GM23338 (cell line): ENCODE measurements around the gene MOCS3. TPM values are rescaled to one million over a fixed set of nuclear protein-coding genes. Genes with fewer than 3 reads are reported as not detected.

Experiments used
- ATAC-seq: fragments of 200-7000 bp; cut with Tn5 transposase; 3 replicates; pipeline ENCODE4 v1.9.1; 2020
- DNase-seq: peaks from one replicate; pipeline ENCODE4 v3.0.0-alpha.2; 2015; ENCODE audit warnings: low spot score
- H2AFZ ChIP-seq: fragments of 200-600 bp; sonication (generic); 2 replicates; pipeline ENCODE4 v1.8.0; 2016; ENCODE audit warnings: antibody characterized with exemption, mild to moderate bottlenecking, moderate library complexity
- H3F3A ChIP-seq: fragments of 200-600 bp; sonication (generic); replicated peaks from 2 replicates; pipeline ENCODE4 v1.8.0; 2017; ENCODE audit warnings: antibody characterized with exemption, mixed run types, low read depth
- H3K27ac ChIP-seq: fragments of 200-600 bp; sonication (generic); 2 replicates; pipeline ENCODE4 v1.6.1; 2016; ENCODE audit warnings: low read depth
- H3K27me3 ChIP-seq: fragments of 200-600 bp; sonication (generic); 2 replicates; pipeline ENCODE4 v1.8.0; 2016; ENCODE audit warnings: mild to moderate bottlenecking, mixed run types, moderate library complexity; ENCODE audit not compliant: insufficient read depth
- H3K36me3 ChIP-seq: fragments of 200-600 bp; sonication (generic); 2 replicates; pipeline ENCODE4 v1.8.0; 2016; ENCODE audit warnings: mild to moderate bottlenecking; ENCODE audit not compliant: insufficient read depth
- H3K4me1 ChIP-seq: fragments of 200-600 bp; sonication (generic); 2 replicates; pipeline ENCODE4 v1.8.0; 2016; ENCODE audit warnings: mild to moderate bottlenecking, moderate library complexity; ENCODE audit not compliant: insufficient read depth
- H3K4me2 ChIP-seq: fragments of 200-600 bp; sonication (generic); 2 replicates; pipeline ENCODE4 v1.7.1; 2017; ENCODE audit warnings: mixed run types
- H3K4me3 ChIP-seq: fragments of 200-600 bp; sonication (generic); 2 replicates; pipeline ENCODE4 v1.6.1; 2016; ENCODE audit warnings: mixed run types
- H3K79me2 ChIP-seq: fragments of 200-600 bp; sonication (generic); replicated peaks from 2 replicates; pipeline ENCODE4 v1.8.0; 2017; ENCODE audit warnings: mild to moderate bottlenecking; ENCODE audit not compliant: insufficient read depth
- H3K9me2 ChIP-seq: fragments of 200-600 bp; sonication (generic); 2 replicates; pipeline ENCODE4 v1.8.0; 2017; ENCODE audit not compliant: insufficient read depth
- H4K20me1 ChIP-seq: fragments of 200-600 bp; sonication (generic); replicated peaks from 2 replicates; pipeline ENCODE4 v1.8.0; 2017; ENCODE audit warnings: mild to moderate bottlenecking; ENCODE audit not compliant: insufficient read depth
- H3K27ac Mint-ChIP-seq: 2 replicates; pipeline ENCODE4 v1.8.0; 2020; ENCODE audit warnings: inconsistent platforms, mild to moderate bottlenecking, moderate library complexity, mixed read lengths
- H3K27me3 Mint-ChIP-seq: 3 replicates; pipeline ENCODE4 v1.8.0; 2022; ENCODE audit warnings: low read depth, mild to moderate bottlenecking, moderate library complexity, mixed read lengths, inconsistent platforms; ENCODE audit not compliant: insufficient read depth, poor library complexity
- H3K36me3 Mint-ChIP-seq: 3 replicates; pipeline ENCODE4 v1.8.0; 2021; ENCODE audit warnings: low read depth, mild to moderate bottlenecking, inconsistent platforms, moderate library complexity, mixed read lengths
- H3K4me1 Mint-ChIP-seq: 3 replicates; pipeline ENCODE4 v1.8.0; 2020; ENCODE audit warnings: mild to moderate bottlenecking, inconsistent platforms, mixed read lengths
- H3K4me3 Mint-ChIP-seq: 3 replicates; pipeline ENCODE4 v1.8.0; 2021; ENCODE audit warnings: moderate library complexity, mild to moderate bottlenecking, inconsistent platforms, mixed read lengths
- H3K9me3 Mint-ChIP-seq: 3 replicates; pipeline ENCODE4 v1.8.0; 2020; ENCODE audit warnings: moderate library complexity, mild to moderate bottlenecking, inconsistent platforms, mixed read lengths
- CTCF ChIP-seq, 2 experiments: fragments of 200-600 bp in 1 of 2; sonication (generic) in 1 of 2; conservative IDR thresholded peaks; 2 replicates each; pipeline versions ENCODE4 v1.5.1 to v1.6.1; 2016 to 2017; ENCODE audit warnings: antibody characterized with exemption in 2 of 2, low read depth in 2 of 2, mild to moderate bottlenecking in 2 of 2, moderate library complexity in 1 of 2
- EZH2 ChIP-seq: fragments of 200-600 bp; sonication (generic); IDR thresholded peaks from one replicate; pipeline ENCODE4 v1.8.0; 2017; ENCODE audit warnings: antibody characterized with exemption, mild to moderate bottlenecking, low read depth; ENCODE audit not compliant: unreplicated experiment
- JUNB ChIP-seq: IDR thresholded peaks from one replicate; pipeline ENCODE4 v1.6.1; 2016; ENCODE audit warnings: antibody characterized with exemption; ENCODE audit not compliant: unreplicated experiment
- NANOG ChIP-seq: IDR thresholded peaks from 2 replicates; pipeline ENCODE4 v1.6.1; 2016; ENCODE audit warnings: antibody characterized with exemption, borderline replicate concordance
- STAT1 ChIP-seq: IDR thresholded peaks from one replicate; pipeline ENCODE4 v1.6.1; 2016; ENCODE audit warnings: antibody characterized with exemption; ENCODE audit not compliant: unreplicated experiment
- ZNF114 ChIP-seq: fragments of 250-450 bp; sonication (Bioruptor Pico); IDR thresholded peaks from 2 replicates; pipeline ENCODE4 v1.5.0; 2020; ENCODE audit warnings: mild to moderate bottlenecking, moderate library complexity
- ZNF331 ChIP-seq: fragments of 250-450 bp; sonication (Bioruptor Pico); IDR thresholded peaks from 2 replicates; pipeline ENCODE4 v1.5.0; 2020; ENCODE audit warnings: low read depth, mild to moderate bottlenecking, moderate library complexity
- polyA plus RNA-seq: library from polyadenylated mRNA; unstranded; fragments of >200 nt; fragmentation: Nextera tagmentation; extraction: Ambion mirVana; gene quantifications from 2 replicates; pipeline ENCODE4 v1.2.1, GENCODE V29; 2016
- total RNA-seq: library from RNA; depleted of rRNA; stranded (reverse); fragments of >200 nt; shearing (Covaris generic); gene quantifications from 2 replicates; pipeline ENCODE4 v1.2.3, GENCODE V29; 2014
- TF ChIP-seq, protein P1 (sequence below): fragments of 250-450 bp; sonication (Bioruptor Pico); IDR thresholded peaks from 2 replicates; pipeline ENCODE4 v1.5.0; 2020; ENCODE audit warnings: mild to moderate bottlenecking, moderate library complexity
- TF ChIP-seq, protein P2 (sequence below): IDR thresholded peaks from one replicate; pipeline ENCODE4 v1.6.1; 2018; ENCODE audit warnings: antibody characterized with exemption; ENCODE audit not compliant: unreplicated experiment

MOCS3 gene
- total and polyA plus RNA-seq, 2 experiments from 2014 or later: 2.2 to 9.1 TPM

DNA sequence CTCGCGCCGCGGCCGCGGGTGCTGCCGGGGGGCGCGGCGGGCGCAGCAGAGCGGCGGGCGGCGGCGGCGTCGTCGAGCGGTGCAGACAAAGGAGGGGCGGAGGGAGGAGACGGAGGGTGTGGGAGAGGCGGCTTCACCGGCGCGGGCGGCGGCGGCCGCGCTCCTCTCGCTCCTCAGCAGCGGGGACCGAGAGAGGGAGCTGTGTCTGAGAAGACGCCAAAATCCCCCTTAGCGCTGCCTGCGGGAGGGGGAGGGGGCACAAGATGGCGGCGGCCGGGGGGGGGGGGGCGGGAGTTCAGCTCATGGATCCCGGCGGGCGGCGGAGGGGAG, 27.7 kb upstream of the MOCS3 start:
- peaks cover 30% of the 10 kb centered on the region for H4K20me1 ChIP-seq
- peaks cover 18% of the 10 kb centered on the region for H3K27me3 Mint-ChIP-seq
- H3K4me1 ChIP-seq: peaks cover 36% of the 10 kb centered on the region
- H3K27ac Mint-ChIP-seq: peak overlapping the region; percentile 99
- H2AFZ ChIP-seq: no peak overlapping the region
- ATAC-seq (peak; percentile 3; the same call in 1 of the 3 replicates), DNase-seq (no peak)
- H3K4me2 ChIP-seq: no peak overlapping the region
- H3K4me3 Mint-ChIP-seq: peak overlapping the region; percentile 80; the same call in 2 of the 3 replicates
- peaks cover 76% of the 10 kb centered on the region for H3K36me3 Mint-ChIP-seq
- 0 out of 2 replicates have a peak, but pooled peaks cover 7% of the 10 kb centered on the region for H3F3A ChIP-seq
- H3K4me1 Mint-ChIP-seq: peaks cover 40% of the 10 kb centered on the region
- H3K9me2 ChIP-seq: no peaks in the 10 kb centered on the region
- H3K79me2 ChIP-seq: peaks cover 42% of the 10 kb centered on the region
- peaks cover 7% of the 10 kb centered on the region; the same call in 2 of the 3 replicates for H3K9me3 Mint-ChIP-seq
- peaks cover 13% of the 10 kb centered on the region; the same call in 1 of the 2 replicates for H3K36me3 ChIP-seq
- peak overlapping the region; percentile 48; the same call in 1 of the 2 replicates for H3K4me3 ChIP-seq
- no peaks in the 10 kb centered on the region for H3K27me3 ChIP-seq
- no peak overlapping the region for H3K27ac ChIP-seq
- TF ChIP-seq, protein P1, sequence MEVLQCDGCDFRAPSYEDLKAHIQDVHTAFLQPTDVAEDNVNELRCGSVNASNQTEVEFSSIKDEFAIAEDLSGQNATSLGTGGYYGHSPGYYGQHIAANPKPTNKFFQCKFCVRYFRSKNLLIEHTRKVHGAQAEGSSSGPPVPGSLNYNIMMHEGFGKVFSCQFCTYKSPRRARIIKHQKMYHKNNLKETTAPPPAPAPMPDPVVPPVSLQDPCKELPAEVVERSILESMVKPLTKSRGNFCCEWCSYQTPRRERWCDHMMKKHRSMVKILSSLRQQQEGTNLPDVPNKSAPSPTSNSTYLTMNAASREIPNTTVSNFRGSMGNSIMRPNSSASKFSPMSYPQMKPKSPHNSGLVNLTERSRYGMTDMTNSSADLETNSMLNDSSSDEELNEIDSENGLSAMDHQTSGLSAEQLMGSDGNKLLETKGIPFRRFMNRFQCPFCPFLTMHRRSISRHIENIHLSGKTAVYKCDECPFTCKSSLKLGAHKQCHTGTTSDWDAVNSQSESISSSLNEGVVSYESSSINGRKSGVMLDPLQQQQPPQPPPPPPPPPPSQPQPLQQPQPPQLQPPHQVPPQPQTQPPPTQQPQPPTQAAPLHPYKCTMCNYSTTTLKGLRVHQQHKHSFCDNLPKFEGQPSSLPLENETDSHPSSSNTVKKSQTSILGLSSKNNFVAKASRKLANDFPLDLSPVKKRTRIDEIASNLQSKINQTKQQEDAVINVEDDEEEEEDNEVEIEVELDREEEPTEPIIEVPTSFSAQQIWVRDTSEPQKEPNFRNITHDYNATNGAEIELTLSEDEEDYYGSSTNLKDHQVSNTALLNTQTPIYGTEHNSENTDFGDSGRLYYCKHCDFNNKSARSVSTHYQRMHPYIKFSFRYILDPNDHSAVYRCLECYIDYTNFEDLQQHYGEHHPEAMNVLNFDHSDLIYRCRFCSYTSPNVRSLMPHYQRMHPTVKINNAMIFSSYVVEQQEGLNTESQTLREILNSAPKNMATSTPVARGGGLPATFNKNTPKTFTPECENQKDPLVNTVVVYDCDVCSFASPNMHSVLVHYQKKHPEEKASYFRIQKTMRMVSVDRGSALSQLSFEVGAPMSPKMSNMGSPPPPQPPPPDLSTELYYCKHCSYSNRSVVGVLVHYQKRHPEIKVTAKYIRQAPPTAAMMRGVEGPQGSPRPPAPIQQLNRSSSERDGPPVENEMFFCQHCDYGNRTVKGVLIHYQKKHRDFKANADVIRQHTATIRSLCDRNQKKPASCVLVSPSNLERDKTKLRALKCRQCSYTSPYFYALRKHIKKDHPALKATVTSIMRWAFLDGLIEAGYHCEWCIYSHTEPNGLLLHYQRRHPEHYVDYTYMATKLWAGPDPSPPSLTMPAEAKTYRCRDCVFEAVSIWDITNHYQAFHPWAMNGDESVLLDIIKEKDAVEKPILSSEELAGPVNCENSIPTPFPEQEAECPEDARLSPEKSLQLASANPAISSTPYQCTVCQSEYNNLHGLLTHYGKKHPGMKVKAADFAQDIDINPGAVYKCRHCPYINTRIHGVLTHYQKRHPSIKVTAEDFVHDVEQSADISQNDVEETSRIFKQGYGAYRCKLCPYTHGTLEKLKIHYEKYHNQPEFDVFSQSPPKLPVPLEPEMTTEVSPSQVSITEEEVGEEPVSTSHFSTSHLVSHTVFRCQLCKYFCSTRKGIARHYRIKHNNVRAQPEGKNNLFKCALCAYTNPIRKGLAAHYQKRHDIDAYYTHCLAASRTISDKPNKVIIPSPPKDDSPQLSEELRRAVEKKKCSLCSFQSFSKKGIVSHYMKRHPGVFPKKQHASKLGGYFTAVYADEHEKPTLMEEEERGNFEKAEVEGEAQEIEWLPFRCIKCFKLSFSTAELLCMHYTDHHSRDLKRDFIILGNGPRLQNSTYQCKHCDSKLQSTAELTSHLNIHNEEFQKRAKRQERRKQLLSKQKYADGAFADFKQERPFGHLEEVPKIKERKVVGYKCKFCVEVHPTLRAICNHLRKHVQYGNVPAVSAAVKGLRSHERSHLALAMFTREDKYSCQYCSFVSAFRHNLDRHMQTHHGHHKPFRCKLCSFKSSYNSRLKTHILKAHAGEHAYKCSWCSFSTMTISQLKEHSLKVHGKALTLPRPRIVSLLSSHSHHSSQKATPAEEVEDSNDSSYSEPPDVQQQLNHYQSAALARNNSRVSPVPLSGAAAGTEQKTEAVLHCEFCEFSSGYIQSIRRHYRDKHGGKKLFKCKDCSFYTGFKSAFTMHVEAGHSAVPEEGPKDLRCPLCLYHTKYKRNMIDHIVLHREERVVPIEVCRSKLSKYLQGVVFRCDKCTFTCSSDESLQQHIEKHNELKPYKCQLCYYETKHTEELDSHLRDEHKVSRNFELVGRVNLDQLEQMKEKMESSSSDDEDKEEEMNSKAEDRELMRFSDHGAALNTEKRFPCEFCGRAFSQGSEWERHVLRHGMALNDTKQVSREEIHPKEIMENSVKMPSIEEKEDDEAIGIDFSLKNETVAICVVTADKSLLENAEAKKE: no peak
- TF ChIP-seq NANOG (no peak), EZH2 (no peak)

GRCh38 chr20:50931306-50932015, 27.2 kb upstream of the MOCS3 start, which contains the start of gene ADNP:
ADNP (minus strand) TSS chr20:50931437; CDS start chr20:50903996, 27,441 bp downstream.
- ATAC-seq: peak; percentile 77
- Histone ChIP-seq H2AFZ (no peak within 1 kb of the TSS), H3K79me2 (peaks cover 37% of the 10 kb centered on the region), H4K20me1 (peaks cover 24% of the 10 kb centered on the region), H3K36me3 (peaks cover 16% of the 10 kb centered on the region; the same call in 1 of the 2 replicates), H3F3A (0 out of 2 replicates have a peak, but pooled peaks cover 7% of the 10 kb centered on the region), H3K4me1 (peaks cover 32% of the 10 kb centered on the region), H3K4me3 (peak within 1 kb of the TSS; percentile 73), H3K4me2 (peak within 1 kb of the TSS; percentile 65), H3K27ac (peak within 1 kb of the TSS; percentile 99), H3K9me2 (no peaks in the 10 kb centered on the region), H3K27me3 (no peaks in the 10 kb centered on the region)
- peaks cover 18% of the 10 kb centered on the region for H3K27me3 Mint-ChIP-seq
- H3K27ac Mint-ChIP-seq: peak within 1 kb of the TSS; percentile 99
- peaks cover 7% of the 10 kb centered on the region; the same call in 2 of the 3 replicates for H3K9me3 Mint-ChIP-seq
- DNase-seq: peak; percentile 97
- H3K4me3 Mint-ChIP-seq: peak within 1 kb of the TSS; percentile 94
- peaks cover 37% of the 10 kb centered on the region for H3K4me1 Mint-ChIP-seq
- peaks cover 79% of the 10 kb centered on the region for H3K36me3 Mint-ChIP-seq
- no peak for TF ChIP-seq STAT1
- TF ChIP-seq ZNF331 (CRISPR knock-in tag): 0 out of 2 replicates have a peak, but pooled peaks have one; percentile 20
- TF ChIP-seq, protein P2, sequence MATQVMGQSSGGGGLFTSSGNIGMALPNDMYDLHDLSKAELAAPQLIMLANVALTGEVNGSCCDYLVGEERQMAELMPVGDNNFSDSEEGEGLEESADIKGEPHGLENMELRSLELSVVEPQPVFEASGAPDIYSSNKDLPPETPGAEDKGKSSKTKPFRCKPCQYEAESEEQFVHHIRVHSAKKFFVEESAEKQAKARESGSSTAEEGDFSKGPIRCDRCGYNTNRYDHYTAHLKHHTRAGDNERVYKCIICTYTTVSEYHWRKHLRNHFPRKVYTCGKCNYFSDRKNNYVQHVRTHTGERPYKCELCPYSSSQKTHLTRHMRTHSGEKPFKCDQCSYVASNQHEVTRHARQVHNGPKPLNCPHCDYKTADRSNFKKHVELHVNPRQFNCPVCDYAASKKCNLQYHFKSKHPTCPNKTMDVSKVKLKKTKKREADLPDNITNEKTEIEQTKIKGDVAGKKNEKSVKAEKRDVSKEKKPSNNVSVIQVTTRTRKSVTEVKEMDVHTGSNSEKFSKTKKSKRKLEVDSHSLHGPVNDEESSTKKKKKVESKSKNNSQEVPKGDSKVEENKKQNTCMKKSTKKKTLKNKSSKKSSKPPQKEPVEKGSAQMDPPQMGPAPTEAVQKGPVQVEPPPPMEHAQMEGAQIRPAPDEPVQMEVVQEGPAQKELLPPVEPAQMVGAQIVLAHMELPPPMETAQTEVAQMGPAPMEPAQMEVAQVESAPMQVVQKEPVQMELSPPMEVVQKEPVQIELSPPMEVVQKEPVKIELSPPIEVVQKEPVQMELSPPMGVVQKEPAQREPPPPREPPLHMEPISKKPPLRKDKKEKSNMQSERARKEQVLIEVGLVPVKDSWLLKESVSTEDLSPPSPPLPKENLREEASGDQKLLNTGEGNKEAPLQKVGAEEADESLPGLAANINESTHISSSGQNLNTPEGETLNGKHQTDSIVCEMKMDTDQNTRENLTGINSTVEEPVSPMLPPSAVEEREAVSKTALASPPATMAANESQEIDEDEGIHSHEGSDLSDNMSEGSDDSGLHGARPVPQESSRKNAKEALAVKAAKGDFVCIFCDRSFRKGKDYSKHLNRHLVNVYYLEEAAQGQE: no peak
- TF ChIP-seq NANOG: no peak
- 0 out of 2 replicates have a peak, but pooled peaks have one; percentile 55 for TF ChIP-seq ZNF114 (CRISPR knock-in tag)
- peak; percentile 50 to 57 for TF ChIP-seq CTCF (conservative IDR thresholded peaks at IDR 0.05; ENCODE audit: low read depth in 2 of 2)
- no peak for TF ChIP-seq JUNB
